Calu3 (cell line): ENCODE measurements around the gene FMNL1. TPM values are rescaled to one million over a fixed set of nuclear protein-coding genes. Genes with fewer than 3 reads are reported as not detected.

Source experiments
- BruUV-seq: library from RNA; stranded (reverse); fragments of 400-500 nt; replicated peaks from 2 replicates; lab custom pipeline; 2021; lab: Mats Ljungman, UMichigan
- CTCF ChIA-PET: fragments of 300-600 bp; sonication (Branson Sonifier 250); formaldehyde crosslinking; loops from one replicate; lab custom pipeline; 2022; ENCODE audit warnings: antibody characterized with exemption; lab: Charles Lee
- DNase-seq: peaks from one replicate; pipeline ENCODE4 v3.0.0; 2022
- H3K27ac Mint-ChIP-seq: one replicate; pipeline ENCODE4 v1.8.0; 2022; ENCODE audit warnings: mixed read lengths; ENCODE audit not compliant: unreplicated experiment
- H3K27me3 Mint-ChIP-seq: one replicate; pipeline ENCODE4 v1.8.0; 2022; ENCODE audit warnings: mixed read lengths; ENCODE audit not compliant: unreplicated experiment
- H3K36me3 Mint-ChIP-seq: one replicate; pipeline ENCODE4 v1.8.0; 2022; ENCODE audit warnings: mild to moderate bottlenecking, moderate library complexity, mixed read lengths; ENCODE audit not compliant: insufficient read depth, unreplicated experiment
- H3K4me1 Mint-ChIP-seq: one replicate; pipeline ENCODE4 v1.8.0; 2022; ENCODE audit warnings: mild to moderate bottlenecking, low read depth, mixed read lengths; ENCODE audit not compliant: unreplicated experiment
- H3K4me3 Mint-ChIP-seq: one replicate; pipeline ENCODE4 v1.8.0; 2022; ENCODE audit warnings: mild to moderate bottlenecking, low read depth, moderate library complexity, mixed read lengths; ENCODE audit not compliant: unreplicated experiment
- H3K9me3 Mint-ChIP-seq: one replicate; pipeline ENCODE4 v1.8.0; 2022; ENCODE audit warnings: low read depth, mixed read lengths; ENCODE audit not compliant: unreplicated experiment
- CTCF ChIP-seq: fragments of 200-600 bp; IDR thresholded peaks from one replicate; pipeline ENCODE4 v1.8.0; 2022; ENCODE audit warnings: antibody characterized with exemption; ENCODE audit not compliant: unreplicated experiment
- intact Hi-C: fragments of 100-400 bp; cut with micrococcal nuclease; formaldehyde crosslinking; loops from one replicate; pipeline ENCODE4 v1.10.0; 2022; ENCODE audit not compliant: unreplicated experiment
- total RNA-seq: library from RNA; stranded (reverse); gene quantifications from 2 replicates; pipeline ENCODE4 v1.2.3, GENCODE V29; 2022

FMNL1 gene
- total RNA-seq, 1 experiment from 2014 or later = 9.6 TPM

DNA sequence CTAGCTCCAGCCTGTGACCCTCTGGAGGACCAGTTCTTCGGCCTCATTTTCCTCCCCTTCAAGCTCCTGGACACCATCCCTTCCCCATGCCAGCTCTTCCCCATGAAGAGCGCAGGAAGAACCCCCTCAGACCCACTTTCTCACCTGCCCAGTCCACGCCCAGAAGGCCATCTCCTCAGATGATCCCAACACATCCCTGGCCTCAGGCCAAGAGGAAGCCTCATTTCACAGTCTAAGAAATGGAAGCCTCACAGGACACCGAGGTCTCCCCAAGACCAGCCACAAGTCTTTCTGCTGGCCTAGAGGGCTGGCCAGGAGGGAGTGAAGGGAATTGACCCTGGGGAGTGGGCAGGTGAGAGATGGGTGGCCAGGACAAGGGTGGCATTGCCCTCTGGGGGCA lies 32.2 kb downstream of the FMNL1 start:
- Mint-ChIP-seq H3K9me3 (no peaks in the 10 kb centered on the region), H3K4me1 (peaks cover 7% of the 10 kb centered on the region), H3K27me3 (no peaks in the 10 kb centered on the region), H3K36me3 (peaks cover 46% of the 10 kb centered on the region), H3K4me3 (no peak overlapping the region), H3K27ac (no peak overlapping the region)
- intact Hi-C loops = no loop called here
- DNase-seq = no peak
- TF ChIP-seq CTCF = no peak
- BruUV-seq = no TSS peak
- CTCF ChIA-PET = interaction anchor here (0.5 kb wide), 1 partner anchor 303 kb away, joined by 4 read pairs; no protein-coding TSS in a partner anchor

DNA sequence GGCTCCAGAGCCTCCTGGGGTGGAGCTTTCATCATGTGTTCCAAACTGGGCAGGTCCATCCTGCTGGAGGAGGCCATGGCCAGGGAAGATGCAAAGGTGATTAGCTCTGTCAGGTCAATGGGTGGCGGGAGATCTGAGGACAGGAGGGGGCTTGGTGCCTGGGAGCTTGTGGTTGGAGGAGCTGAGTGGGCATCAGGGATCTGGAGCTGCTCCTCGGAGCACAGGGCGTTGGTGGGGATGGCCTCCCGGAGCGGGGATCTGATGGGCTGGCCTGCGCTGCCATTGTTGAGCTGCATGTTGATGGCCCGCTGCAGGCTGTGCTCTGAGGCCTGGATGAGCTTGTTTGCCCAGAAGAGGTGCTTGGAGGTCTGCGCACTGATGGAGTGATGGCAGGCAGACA lies 33.7 kb downstream of the FMNL1 start:
- no peaks in the 10 kb centered on the region for H3K27me3 Mint-ChIP-seq
- peaks cover 44% of the 10 kb centered on the region for H3K36me3 Mint-ChIP-seq
- CTCF ChIA-PET = interaction anchor here (0.6 to 1.6 kb wide), 3 partner anchors 12 to 54 kb away, joined by 3 to 4 read pairs (median 3); no protein-coding TSS in a partner anchor
- H3K4me3 Mint-ChIP-seq = no peak overlapping the region
- peaks cover 7% of the 10 kb centered on the region for H3K4me1 Mint-ChIP-seq
- DNase-seq = no peak
- intact Hi-C loops = no loop called here
- H3K27ac Mint-ChIP-seq = no peak overlapping the region
- no peak for TF ChIP-seq CTCF
- no TSS peak for BruUV-seq
- no peaks in the 10 kb centered on the region for H3K9me3 Mint-ChIP-seq

DNA sequence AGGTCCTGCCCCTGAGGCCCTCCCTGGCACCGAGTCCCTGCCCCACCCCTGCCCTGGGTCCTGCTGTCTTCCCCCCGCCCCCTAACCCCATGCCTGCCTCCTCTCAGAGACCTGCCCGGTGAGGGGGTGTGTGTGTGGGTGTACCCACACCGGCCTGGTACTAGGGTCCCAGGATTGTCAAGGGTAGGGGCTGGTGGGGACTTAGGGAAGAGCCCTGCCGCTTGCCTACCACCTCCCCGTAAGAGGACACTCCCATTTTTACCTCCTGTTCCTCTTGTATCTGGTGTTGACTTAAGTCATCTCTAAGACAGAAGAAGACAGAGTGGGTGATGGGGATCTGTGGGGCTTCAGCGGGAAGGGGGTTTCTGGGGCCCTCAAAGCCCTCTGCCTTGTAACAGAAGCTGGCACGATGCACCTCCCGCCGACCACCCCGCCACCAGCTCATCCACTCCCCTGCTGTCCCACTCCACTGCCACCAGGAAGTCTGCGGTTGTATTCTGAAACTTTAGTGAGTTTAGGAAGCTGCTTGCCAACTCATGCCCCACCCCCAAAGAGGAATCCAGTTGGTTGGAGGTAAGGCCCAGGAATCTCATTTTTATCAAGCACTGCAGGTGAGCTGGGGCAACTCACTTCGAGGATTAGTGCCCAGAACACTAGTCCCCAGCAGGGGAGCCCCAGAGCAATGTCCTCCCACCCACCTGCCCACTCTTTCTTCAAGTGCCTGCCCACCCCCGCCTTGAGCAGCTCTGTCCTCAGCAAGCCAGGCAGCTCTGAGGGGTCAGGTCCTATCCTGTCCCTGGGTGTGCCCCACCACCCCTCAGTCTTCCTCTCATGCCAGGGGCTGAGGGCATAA lies 34.7 kb downstream of the FMNL1 start:
- no peaks in the 10 kb centered on the region for H3K27me3 Mint-ChIP-seq
- H3K9me3 Mint-ChIP-seq = no peaks in the 10 kb centered on the region
- peaks cover 7% of the 10 kb centered on the region for H3K4me1 Mint-ChIP-seq
- CTCF ChIA-PET = interaction anchor here (0.6 to 1.6 kb wide), 2 partner anchors 21 to 55 kb away, joined by 3 to 4 read pairs; no protein-coding TSS in a partner anchor
- intact Hi-C loops = no loop called here
- no peak for TF ChIP-seq CTCF
- no TSS peak for BruUV-seq
- DNase-seq = peak; percentile 43
- no peak overlapping the region for H3K4me3 Mint-ChIP-seq
- H3K27ac Mint-ChIP-seq = no peak overlapping the region
- peaks cover 43% of the 10 kb centered on the region for H3K36me3 Mint-ChIP-seq

DNA sequence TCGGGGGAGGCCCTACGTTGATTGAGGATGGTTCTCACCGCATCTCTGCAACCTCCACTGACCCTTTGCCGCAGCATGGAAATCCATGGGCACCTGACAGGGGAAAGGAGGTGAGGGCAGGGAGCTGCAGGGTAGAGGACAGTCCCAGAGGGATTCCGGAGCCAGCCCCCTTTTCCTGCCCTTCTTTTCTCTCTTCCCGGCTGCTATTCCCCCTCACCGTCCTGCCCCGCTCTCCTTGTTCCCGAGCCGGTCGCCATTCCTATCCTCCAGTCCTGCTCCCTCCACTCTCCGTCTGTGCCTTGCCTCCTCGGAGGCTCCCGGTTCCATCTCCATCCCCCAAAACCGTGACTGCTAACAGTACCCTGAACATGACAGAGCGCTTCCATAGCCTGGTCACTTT lies 35.4 kb downstream of the FMNL1 start:
- Mint-ChIP-seq H3K36me3 (peaks cover 36% of the 10 kb centered on the region), H3K9me3 (no peaks in the 10 kb centered on the region), H3K4me3 (no peak overlapping the region), H3K4me1 (peaks cover 7% of the 10 kb centered on the region), H3K27ac (no peak overlapping the region), H3K27me3 (no peaks in the 10 kb centered on the region)
- intact Hi-C loops = no loop called here
- BruUV-seq = no TSS peak
- no peak for DNase-seq
- TF ChIP-seq CTCF = no peak
- CTCF ChIA-PET = interaction anchor here (1.0 kb wide), 1 partner anchor 9 kb away, joined by 3 read pairs; no protein-coding TSS in a partner anchor
